ENCODE measurements around the gene LSP1. TPM values are rescaled to one million over a fixed set of nuclear protein-coding genes. Genes with fewer than 3 reads are reported as not detected.

The LSP1 gene
- total RNA-seq, 3 donors from 2014 or later (not counting 1 experiment from before 2014, with no cell fraction given) = 487 to 595 (median 536) TPM

DNA sequence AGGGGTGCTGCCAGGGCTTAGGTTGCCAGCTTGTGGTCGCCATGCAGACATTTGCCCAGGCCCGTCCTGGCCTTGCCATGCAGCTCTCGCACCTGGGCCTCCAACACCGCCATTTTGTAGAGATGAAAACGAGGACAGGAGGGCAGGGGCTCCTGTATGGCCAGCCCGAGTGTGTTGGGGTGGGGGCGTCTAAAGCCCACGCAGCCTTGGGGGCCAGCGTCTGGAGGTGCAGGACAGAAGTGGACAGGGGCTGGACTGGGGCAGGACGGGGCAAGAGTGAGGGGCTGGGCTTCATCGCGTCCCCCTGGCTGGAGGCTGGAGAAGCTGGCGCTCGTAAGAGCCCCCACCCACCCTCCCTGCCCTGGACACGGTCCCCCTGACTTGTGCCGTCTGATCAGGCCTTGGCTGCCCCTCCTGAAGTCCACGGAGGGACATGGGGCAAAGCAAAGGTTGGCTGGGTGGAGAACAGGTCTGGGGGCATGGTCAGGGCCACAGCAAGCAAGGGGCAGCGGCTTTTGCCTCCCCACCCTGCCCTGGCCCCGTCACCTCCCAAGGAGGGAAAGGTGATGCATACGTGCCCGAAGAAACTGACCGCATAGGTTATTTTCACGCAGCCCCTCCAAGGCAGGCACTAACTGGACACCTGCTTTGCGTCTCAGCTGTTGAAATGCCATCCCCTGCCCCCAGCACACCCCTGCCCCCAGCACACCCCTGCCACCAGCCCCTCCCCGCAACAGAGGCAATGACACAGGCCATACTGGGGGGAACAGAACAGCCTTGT is 67.4 kb downstream of the LSP1 start:
- H3K9me3 ChIP-seq (ENCODE audit: control insufficient read depth, insufficient read depth, low read length) = no peaks in the 10 kb centered on the region
- H3K4me1 Mint-ChIP-seq = peaks cover 5 to 37% of the 10 kb centered on the region in 2 donors
- no peak overlapping the region for H3K4me3 ChIP-seq (ENCODE audit: low read length)
- no peak overlapping the region for H3K27ac ChIP-seq (ENCODE audit: low read length)
- no peaks in the 10 kb centered on the region for H3K36me3 Mint-ChIP-seq
- intact Hi-C loops (cut with micrococcal nuclease) = loop anchor here (5.0 kb wide), 1 partner anchor 297 kb away; no protein-coding TSS in a partner anchor
- no peaks in the 10 kb centered on the region for H3K9me3 Mint-ChIP-seq
- no peak overlapping the region for H3K4me3 Mint-ChIP-seq
- H3K36me3 ChIP-seq (ENCODE audit: control insufficient read depth, insufficient read depth, low read length) = no peaks in the 10 kb centered on the region
- TF ChIP-seq, protein P1, sequence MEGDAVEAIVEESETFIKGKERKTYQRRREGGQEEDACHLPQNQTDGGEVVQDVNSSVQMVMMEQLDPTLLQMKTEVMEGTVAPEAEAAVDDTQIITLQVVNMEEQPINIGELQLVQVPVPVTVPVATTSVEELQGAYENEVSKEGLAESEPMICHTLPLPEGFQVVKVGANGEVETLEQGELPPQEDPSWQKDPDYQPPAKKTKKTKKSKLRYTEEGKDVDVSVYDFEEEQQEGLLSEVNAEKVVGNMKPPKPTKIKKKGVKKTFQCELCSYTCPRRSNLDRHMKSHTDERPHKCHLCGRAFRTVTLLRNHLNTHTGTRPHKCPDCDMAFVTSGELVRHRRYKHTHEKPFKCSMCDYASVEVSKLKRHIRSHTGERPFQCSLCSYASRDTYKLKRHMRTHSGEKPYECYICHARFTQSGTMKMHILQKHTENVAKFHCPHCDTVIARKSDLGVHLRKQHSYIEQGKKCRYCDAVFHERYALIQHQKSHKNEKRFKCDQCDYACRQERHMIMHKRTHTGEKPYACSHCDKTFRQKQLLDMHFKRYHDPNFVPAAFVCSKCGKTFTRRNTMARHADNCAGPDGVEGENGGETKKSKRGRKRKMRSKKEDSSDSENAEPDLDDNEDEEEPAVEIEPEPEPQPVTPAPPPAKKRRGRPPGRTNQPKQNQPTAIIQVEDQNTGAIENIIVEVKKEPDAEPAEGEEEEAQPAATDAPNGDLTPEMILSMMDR (IDR thresholded peaks at IDR 0.05) = no peak
- DNase-seq (peak; percentile 7 to 10), ATAC-seq (no peak)
- no peak overlapping the region for H3K27ac Mint-ChIP-seq
- peaks cover 2% of the 10 kb centered on the region for H3K27me3 ChIP-seq (ENCODE audit: control insufficient read depth, insufficient read depth, low read length)
- peaks cover 0 to 10% of the 10 kb centered on the region in 2 donors for H3K27me3 Mint-ChIP-seq (ENCODE audit: low read depth in 2 of 2)
- 93% methylated on average over 25 of the region's 25 CpGs for WGBS (ENCODE audit: insufficient coverage)
- peaks cover 24% of the 10 kb centered on the region for H3K4me1 ChIP-seq (ENCODE audit: control insufficient read depth, insufficient read depth, low read length)

DNA sequence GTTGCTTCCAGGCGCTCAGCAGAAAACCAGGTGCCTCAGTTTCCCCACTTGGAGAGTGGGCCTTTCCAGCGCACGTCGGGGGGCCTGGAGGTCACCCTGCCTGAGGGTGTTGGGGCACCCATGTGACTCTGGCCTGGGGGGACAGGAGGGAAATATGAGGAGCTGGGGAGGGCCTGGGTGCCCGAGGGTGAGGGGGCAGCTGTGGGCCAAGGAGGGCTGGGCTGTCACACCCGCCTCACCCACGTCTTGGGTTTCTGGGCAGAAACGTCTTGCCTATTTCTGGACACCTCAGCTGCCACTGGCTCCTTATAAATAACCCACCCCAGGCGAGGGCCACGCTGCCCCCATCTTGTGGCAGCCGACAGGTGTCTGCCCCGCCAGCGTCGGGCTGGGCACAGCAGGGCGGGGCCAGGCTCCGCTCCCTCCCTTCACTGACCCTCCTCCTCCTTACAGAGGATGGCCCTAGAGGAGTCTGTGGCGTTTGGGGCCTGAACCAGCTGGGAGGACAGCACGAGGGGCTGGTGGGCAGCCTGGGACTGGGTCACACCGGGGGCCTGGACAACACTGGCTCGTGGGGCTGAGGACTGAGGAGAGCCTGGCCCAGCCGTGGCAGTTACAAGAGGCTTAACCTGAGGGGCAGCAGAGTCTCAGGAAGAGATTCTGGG is 68.2 kb downstream of the LSP1 start:
- Histone ChIP-seq H3K27ac (ENCODE audit: low read length) (no peak overlapping the region), H3K9me3 (ENCODE audit: control insufficient read depth, insufficient read depth, low read length) (no peaks in the 10 kb centered on the region), H3K36me3 (ENCODE audit: control insufficient read depth, insufficient read depth, low read length) (no peaks in the 10 kb centered on the region), H3K4me1 (ENCODE audit: control insufficient read depth, insufficient read depth, low read length) (peaks cover 24% of the 10 kb centered on the region), H3K4me3 (ENCODE audit: low read length) (no peak overlapping the region), H3K27me3 (ENCODE audit: control insufficient read depth, insufficient read depth, low read length) (peaks cover 2% of the 10 kb centered on the region)
- 53% methylated on average over 21 of the region's 21 CpGs for WGBS (ENCODE audit: insufficient coverage)
- ATAC-seq = no peak
- H3K4me1 Mint-ChIP-seq = peaks cover 5 to 30% of the 10 kb centered on the region in 2 donors
- no peaks in the 10 kb centered on the region for H3K36me3 Mint-ChIP-seq
- TF ChIP-seq, protein P1 (IDR thresholded peaks at IDR 0.05) = no peak
- DNase-seq = peak; percentile 9 to 22
- H3K27ac Mint-ChIP-seq = no peak overlapping the region
- no peak overlapping the region for H3K4me3 Mint-ChIP-seq
- intact Hi-C loops (cut with micrococcal nuclease) = loop anchor here (5.0 kb wide), 1 partner anchor 296 kb away; no protein-coding TSS in a partner anchor
- peaks cover 0 to 10% of the 10 kb centered on the region in 2 donors for H3K27me3 Mint-ChIP-seq (ENCODE audit: low read depth in 2 of 2)
- H3K9me3 Mint-ChIP-seq = no peaks in the 10 kb centered on the region

DNA sequence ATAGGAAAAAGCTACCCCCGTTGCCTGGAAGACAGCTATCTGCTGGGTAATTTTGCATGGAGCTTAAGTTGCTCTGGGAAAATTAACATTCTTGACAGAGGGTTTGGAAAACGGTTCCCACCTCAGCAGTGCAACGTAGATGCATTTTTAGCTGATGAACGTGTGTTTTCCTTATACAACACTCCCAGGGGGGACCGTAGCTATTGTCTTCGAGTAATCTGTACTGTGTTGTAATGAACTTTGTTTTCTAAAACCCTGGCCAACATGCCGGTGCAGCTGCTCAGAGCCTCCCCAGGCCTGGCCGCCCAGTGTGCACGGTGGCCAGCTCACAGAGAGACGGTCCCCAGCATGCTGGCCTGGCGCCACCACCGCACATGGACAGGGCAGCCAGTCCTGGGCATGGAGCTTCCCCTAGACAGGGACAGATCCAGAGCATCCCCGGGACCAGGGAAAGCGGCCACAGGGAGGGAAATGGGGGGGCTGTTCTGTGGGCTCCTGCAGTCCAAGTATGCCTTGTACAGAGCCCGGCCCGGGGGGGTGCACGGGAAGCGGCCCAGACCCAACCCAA is 68.8 kb downstream of the LSP1 start:
- H3K4me3 ChIP-seq (ENCODE audit: low read length) = no peak overlapping the region
- Mint-ChIP-seq H3K4me1 (peaks cover 5 to 33% of the 10 kb centered on the region in 2 donors), H3K4me3 (no peak overlapping the region), H3K27ac (no peak overlapping the region), H3K9me3 (no peaks in the 10 kb centered on the region), H3K36me3 (no peaks in the 10 kb centered on the region), H3K27me3 (ENCODE audit: low read depth in 2 of 2) (peaks cover 0 to 12% of the 10 kb centered on the region in 2 donors)
- H3K27ac ChIP-seq (ENCODE audit: low read length) = no peak overlapping the region
- H3K27me3 ChIP-seq (ENCODE audit: control insufficient read depth, insufficient read depth, low read length) = peaks cover 2% of the 10 kb centered on the region
- no peak for ATAC-seq
- no peaks in the 10 kb centered on the region for H3K9me3 ChIP-seq (ENCODE audit: control insufficient read depth, insufficient read depth, low read length)
- no peaks in the 10 kb centered on the region for H3K36me3 ChIP-seq (ENCODE audit: control insufficient read depth, insufficient read depth, low read length)
- peaks cover 20% of the 10 kb centered on the region for H3K4me1 ChIP-seq (ENCODE audit: control insufficient read depth, insufficient read depth, low read length)
- no peak for DNase-seq
- 91% methylated on average over 18 of the region's 18 CpGs for WGBS (ENCODE audit: insufficient coverage)
- intact Hi-C loops (cut with micrococcal nuclease) = loop anchor here (5.0 kb wide), 1 partner anchor 296 kb away; no protein-coding TSS in a partner anchor
- TF ChIP-seq, protein P1 (IDR thresholded peaks at IDR 0.05) = no peak
